NCI-H524 treated with DMSO at 0.1 percent for 48 hours (cell line): ENCODE results near the gene PMEL.
A peak's percentile ranks its signal among the peaks of the same experiment; 100 is the strongest.
"Not testable (repeated sequence)": the region's sequence is repeated elsewhere in the genome, so short reads cannot be mapped to it uniquely, and the experiment has no call there.

Experiments used
- DNase-seq: peaks from one replicate; lab custom pipeline; 2025; lab: John Stamatoyannopoulos, UW

Gene PMEL

GRCh38 chr12:55983232-55983842 lies 17.5 kb upstream of the PMEL start:
- no peak for DNase-seq

GRCh38 chr12:55982319-55982936 lies 16.6 kb upstream of the PMEL start:
- no peak for DNase-seq

GRCh38 chr12:55981882-55982281 lies 16.0 kb upstream of the PMEL start:
- not testable (repeated sequence) for DNase-seq

GRCh38 chr12:55979069-55979468 lies 13.2 kb upstream of the PMEL start:
- DNase-seq = no peak

- DNase-seq = no peak
Measured at GRCh38 chr12:55978393-55978792, 12.6 kb upstream of the PMEL start.

- DNase-seq = no peak
Measured at GRCh38 chr12:55974308-55974730, 8.5 kb upstream of the PMEL start.

- peak; percentile 99 for DNase-seq
Measured at GRCh38 chr12:55973599-55974307, 7.9 kb upstream of the PMEL start, which contains the start of gene RAB5B. TSS of gene RAB5B (plus strand) at chr12:55974078. CDS start at chr12:55986961, 12,883 bp downstream.

GRCh38 chr12:55972911-55973598 lies 7.2 kb upstream of the PMEL start:
- DNase-seq = no peak

- DNase-seq = no peak
Measured at GRCh38 chr12:55972456-55972855, 6.6 kb upstream of the PMEL start.

- DNase-seq = no peak
Measured at GRCh38 chr12:55972042-55972441, 6.2 kb upstream of the PMEL start.

- no peak for DNase-seq
Measured at GRCh38 chr12:55970775-55971174, 4.9 kb upstream of the PMEL start.

GRCh38 chr12:55969356-55969755 lies 3.5 kb upstream of the PMEL start:
- no peak for DNase-seq

- peak; percentile 22 for DNase-seq
Measured at GRCh38 chr12:55966408-55967281, 803 bp upstream of the PMEL start, which contains the start of gene CDK2. TSS of gene CDK2 (plus strand) at chr12:55966830. CDS start at chr12:55967009, 179 bp downstream.

- no peak for DNase-seq
Measured at GRCh38 chr12:55965240-55965639, 602 bp downstream of the PMEL start.

- DNase-seq = no peak
Measured at GRCh38 chr12:55963760-55964159, 2.1 kb downstream of the PMEL start.

GRCh38 chr12:55957106-55957859 lies 8.6 kb downstream of the PMEL start:
- no peak for DNase-seq

- DNase-seq = no peak
Measured at GRCh38 chr12:55955800-55956508, 9.9 kb downstream of the PMEL start.

GRCh38 chr12:55955344-55955743 lies 10.5 kb downstream of the PMEL start:
- DNase-seq = no peak

GRCh38 chr12:55946553-55946952 lies 19.3 kb downstream of the PMEL start:
- no peak for DNase-seq

GRCh38 chr12:55942577-55943136 lies 23.2 kb downstream of the PMEL start:
- no peak for DNase-seq
